NK-92 treated with Interleukin-12 subunit alpha and Interleukin-12 subunit beta, amount 100 ng/mL, for 24 hours (cell line): ENCODE results near the gene LMX1A.

ENCODE experiments used
- DNase-seq: peaks from one replicate; lab custom pipeline; 2025; lab: John Stamatoyannopoulos, UW

The LMX1A gene

DNA sequence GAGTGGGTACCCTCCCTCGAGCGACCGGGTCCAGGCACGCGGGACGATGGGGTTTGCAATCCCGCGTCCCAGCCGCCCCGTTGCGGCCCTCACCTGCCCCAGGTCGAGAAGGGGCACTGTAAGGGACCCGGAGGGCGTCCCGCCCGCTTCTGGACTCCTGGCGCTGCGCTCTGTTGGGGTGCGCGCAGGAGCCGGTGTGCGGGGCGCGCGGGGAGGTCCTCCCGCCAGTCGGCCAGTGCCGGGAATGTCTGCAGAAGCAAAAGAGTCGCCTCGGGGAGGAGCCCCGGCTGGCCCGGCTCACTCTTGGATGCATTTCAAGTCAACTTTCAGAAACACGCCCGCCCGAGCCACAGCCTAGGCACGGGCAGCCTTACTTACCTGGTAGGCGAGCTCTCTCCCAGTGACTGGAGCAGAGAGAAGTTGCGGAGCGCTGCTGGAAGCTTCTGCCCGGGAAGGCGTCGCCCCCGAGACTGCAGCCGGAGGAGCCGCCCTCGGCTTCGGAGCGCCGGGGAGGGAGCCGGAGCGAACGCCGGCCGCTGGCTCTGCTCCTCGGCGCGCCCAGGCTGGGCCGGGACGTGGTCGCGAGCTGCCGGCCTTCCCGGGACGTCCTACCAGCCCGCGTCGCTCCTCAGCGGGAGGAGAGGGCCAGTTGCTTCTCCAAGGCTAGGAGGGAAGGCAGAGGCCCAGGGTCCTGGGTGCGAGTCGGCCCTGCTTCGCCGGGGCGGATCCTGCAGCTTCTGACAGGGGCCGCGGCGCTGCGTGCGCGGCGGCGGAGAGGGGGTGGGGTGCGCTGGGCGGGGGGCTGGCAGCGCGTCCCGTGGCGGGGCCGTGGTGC, at the start of gene LMX1A:
TSS of gene LMX1A (minus strand) at position 739 of the 835 bp plus-strand sequence. CDS start 1,156 bp downstream, outside the sequence.
- no peak for DNase-seq

DNA sequence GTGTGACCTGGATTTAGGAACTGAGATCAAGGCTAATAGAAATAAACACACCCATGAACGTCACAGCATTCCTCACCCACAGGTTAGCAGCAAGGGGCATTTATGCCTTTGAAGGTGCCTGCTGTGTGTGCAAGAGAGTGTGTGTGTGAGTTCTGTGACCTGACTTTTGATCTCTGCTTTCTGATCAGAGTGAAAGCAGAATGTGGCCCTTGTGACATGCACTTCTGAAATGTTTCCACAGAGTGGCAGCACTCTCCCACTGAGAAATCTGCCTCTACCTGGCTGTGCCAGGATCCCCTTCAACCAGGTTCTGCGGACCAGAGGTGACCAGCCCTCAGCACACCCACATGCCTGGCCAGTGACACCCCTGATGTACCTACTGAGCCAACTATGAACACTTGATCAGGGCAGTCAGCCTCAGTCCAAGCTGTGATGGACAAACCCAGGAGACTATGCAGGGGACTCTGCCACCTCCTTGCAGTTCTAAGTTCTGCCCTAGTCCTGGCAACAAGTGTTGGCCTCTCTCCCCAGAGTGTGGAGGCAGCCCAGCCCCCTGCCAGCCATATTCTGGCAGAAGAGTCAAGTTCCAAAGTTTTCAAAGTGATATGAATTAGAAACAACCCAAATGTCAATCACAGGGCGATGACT, 47.4 kb upstream of the LMX1A start:
- no peak for DNase-seq

- DNase-seq = no peak
These were observed 46.1 kb upstream of the LMX1A start for GRCh38 chr1:165402517-165403111.

DNA sequence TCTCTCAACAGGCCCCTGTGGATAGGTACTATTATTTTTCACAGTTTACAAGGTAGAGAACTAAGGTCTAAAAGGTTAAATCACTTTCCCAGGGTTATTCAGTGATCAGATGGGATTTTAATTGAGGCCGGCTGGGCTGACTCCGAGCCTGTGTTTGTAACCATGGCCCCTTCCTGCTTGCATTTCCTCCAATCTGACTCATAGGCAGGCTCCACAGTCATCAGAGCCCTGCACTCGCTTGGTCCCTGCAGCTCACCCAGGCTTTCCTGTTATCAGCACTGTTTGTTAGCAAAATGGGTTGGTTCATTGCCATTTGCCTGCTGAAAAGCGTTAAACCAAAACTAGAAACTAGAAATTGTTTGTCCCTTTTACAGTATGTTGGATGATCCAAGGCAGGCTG, 41.4 kb upstream of the LMX1A start:
- no peak for DNase-seq

DNA sequence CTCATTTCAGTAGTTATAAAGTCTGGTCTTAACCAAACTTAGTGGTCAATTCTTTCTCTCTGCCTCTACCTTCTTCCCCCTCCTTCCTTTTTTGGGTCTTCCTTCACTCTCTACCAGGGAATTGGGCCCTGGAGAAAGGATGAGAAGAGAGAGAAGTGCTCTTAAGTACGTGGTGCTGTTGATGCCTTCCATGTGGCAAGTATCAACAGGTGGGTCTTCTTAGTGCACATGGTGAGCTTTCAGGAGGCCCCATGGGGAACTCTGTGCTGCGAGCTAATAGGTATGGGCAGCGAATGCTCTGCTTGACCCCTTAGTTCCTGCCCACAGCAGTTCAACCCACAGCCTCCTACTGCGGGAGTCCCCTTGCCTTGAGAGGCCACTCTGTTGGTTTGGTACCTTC, 39.4 kb upstream of the LMX1A start:
- no peak for DNase-seq

GRCh38 chr1:165395478-165395877, 39.0 kb upstream of the LMX1A start:
- no peak for DNase-seq

- DNase-seq = peak; percentile 76
These were observed 36.4 kb upstream of the LMX1A start for GRCh38 chr1:165392634-165393571.

- no peak for DNase-seq
These were observed 33.1 kb upstream of the LMX1A start for GRCh38 chr1:165389609-165390008.

DNA sequence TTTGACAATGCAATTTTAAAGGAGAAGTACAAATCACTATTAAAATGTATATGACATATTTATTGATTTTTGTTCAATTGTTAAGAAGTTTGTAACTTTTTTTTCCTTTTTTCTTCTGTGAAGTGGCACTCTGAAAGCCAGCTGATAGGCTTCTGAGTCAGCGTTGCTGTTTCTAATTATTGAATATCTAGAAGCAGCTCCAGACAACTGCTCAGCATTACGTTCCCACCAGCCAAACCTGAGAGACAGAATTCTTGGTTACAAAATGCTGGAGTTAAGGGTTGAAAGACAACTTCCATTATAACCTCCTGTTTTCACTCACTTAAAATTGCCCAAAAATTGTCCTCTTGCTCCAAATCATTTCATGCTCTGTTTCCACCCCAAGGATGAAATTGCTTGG, 31.4 kb upstream of the LMX1A start:
- DNase-seq = no peak

DNA sequence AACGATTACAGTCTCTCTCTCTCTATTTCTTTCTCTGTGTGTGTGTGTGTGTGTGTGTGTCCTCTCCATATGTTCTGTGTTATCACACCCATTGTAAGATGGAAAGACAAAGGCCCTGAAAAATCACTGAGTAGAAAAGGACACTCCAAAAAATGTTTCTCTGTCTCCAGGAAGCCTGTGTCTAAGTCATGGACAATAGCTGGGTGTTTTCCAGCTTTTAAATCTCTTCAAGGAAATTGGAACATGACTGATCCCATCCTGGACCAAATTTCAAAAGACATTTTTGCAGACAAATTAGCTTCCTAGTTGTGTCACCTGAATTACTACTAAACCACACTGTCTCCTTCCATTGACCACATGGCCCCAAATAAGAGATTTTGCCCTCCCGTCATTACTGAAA, 31.0 kb upstream of the LMX1A start:
- DNase-seq = no peak

GRCh38 chr1:165383599-165384405, 27.3 kb upstream of the LMX1A start:
- no peak for DNase-seq

GRCh38 chr1:165383067-165383466, 26.6 kb upstream of the LMX1A start:
- DNase-seq = no peak

GRCh38 chr1:165381745-165382505, 25.4 kb upstream of the LMX1A start:
- DNase-seq = no peak

- DNase-seq = no peak
These were observed 20.3 kb upstream of the LMX1A start for GRCh38 chr1:165376811-165377311.

- no peak for DNase-seq
These were observed 19.7 kb upstream of the LMX1A start for GRCh38 chr1:165376041-165376810.

- no peak for DNase-seq
These were observed 19.1 kb upstream of the LMX1A start for GRCh38 chr1:165375623-165376022.

DNA sequence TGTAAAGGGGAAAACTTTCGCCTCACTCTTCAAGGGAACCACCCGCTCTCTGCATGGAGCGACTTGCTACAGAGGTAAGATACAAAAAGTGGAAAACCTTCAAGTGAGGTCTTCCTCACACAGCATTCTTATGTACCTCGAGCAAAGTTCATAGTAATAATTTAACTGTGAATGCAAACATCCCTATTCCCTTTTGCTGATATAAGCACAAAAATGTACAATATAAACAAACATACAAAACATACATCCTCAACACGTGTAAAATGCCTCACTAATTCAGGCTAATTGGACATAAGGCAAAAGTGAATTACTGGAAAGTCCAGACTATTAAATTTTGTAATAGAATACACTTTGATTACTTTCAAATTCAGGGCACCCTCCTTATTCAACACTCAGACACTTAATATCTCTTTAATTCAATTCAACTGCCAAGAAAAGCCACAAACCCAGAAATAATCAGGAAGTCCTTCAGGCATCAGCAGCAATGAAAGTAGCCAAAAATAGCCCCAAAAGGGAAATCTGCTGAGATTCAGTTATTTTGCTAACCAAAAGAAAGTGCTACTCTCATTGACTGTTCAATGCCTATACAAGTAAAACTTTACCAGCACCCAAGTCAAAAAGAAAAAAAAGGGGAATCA, 15.2 kb upstream of the LMX1A start:
- DNase-seq = no peak

DNA sequence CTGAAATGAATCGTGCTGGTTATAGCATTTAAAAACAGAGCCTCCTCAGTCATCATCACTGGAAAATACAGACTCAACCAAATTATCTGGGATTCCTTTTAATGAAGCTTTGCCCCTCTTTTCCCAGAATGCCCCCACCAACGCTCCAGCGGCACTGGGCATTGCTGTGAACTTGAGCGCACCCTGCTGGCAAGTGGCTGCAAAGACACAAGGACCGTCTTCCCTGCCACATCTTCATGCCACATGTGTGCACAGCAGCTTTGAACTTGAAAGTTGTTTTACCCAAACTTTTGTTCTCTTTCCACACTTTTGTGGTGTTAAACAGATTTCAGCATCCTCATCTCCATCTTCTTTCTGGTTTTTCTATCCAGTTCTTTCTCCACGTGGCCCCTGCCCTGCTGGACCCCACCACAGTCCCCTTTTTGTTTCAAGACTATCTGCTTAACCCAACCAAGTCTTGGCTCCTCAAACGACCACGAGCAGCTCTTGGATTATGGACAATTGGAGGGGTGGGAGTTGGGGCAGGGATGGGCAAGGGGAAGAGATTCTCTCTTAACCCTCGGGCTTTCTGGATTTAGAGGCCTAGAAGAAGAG, 12.8 kb upstream of the LMX1A start:
- DNase-seq = peak; percentile 13
